Gastroesophageal sphincter (tissue), 4 donors: ENCODE measurements around the gene GJA9. TPM values are rescaled to one million over a fixed set of nuclear protein-coding genes. Genes with fewer than 3 reads are reported as not detected.

Source experiments
- ATAC-seq: fragments of 150-250 bp; one replicate; pipeline ENCODE4 v1.9.1; 2016; ENCODE audit warnings: mild to moderate bottlenecking, moderate library complexity
- H3K27ac ChIP-seq, 4 donors: fragments of 200-600 bp; sonication (generic) in 3 of 4; 1 replicate in 3 of 4; 2 replicates in 1 of 4; pipeline ENCODE4 v1.5.1; 2016 to 2019
- H3K27me3 ChIP-seq: fragments of 200-600 bp; sonication (generic); one replicate; pipeline ENCODE4 v1.5.1; 2019
- H3K36me3 ChIP-seq, 2 donors: fragments of 200-600 bp; sonication (generic); one replicate each; pipeline ENCODE4 v1.5.1; 2019; ENCODE audit warnings: control low read depth in 1 of 2
- H3K4me1 ChIP-seq, 3 donors: fragments of 200-600 bp; sonication (generic); 1 replicate in 2 of 3; 2 replicates in 1 of 3; pipeline ENCODE4 v1.5.1; 2016 to 2019; ENCODE audit warnings: control low read depth in 2 of 3
- H3K4me3 ChIP-seq, 2 donors: fragments of 200-600 bp; sonication (generic); one replicate each; pipeline ENCODE4 v1.5.1; 2019; ENCODE audit warnings: mild to moderate bottlenecking in 1 of 2, moderate library complexity in 1 of 2
- H3K9me3 ChIP-seq, 3 donors: fragments of 200-600 bp; sonication (generic); one replicate each; pipeline ENCODE4 v1.5.1; 2017 to 2019; ENCODE audit warnings: control low read depth in 2 of 3
- EP300 ChIP-seq: sonication (generic); formaldehyde crosslinking; IDR thresholded peaks from one replicate; pipeline ENCODE4 v1.6.1; 2017; ENCODE audit warnings: antibody characterized with exemption, mild to moderate bottlenecking
- POLR2A ChIP-seq, 2 donors: fragments of 450-650 bp; IDR thresholded peaks; one replicate each; pipeline ENCODE4 v1.6.1; 2017; ENCODE audit warnings: antibody characterized with exemption in 2 of 2, mild to moderate bottlenecking in 2 of 2, moderate library complexity in 1 of 2
- POLR2AphosphoS5 ChIP-seq: sonication (generic); formaldehyde crosslinking; IDR thresholded peaks from one replicate; pipeline ENCODE4 v1.6.1; 2017; ENCODE audit warnings: antibody characterized with exemption
- WGBS, 2 donors: methylation state at CpG; one replicate each; pipeline ENCODE4 v1.1.5; 2018; ENCODE audit warnings: low coverage in 1 of 2; 5-methylcytosine and 5-hydroxymethylcytosine counted together
- total RNA-seq, 4 donors: library from RNA; depleted of rRNA; stranded (reverse); fragments of >200 nt; gene quantifications; one replicate each; pipeline ENCODE4 v1.1.0, GENCODE V29; 2016
- TF ChIP-seq, protein P1 (sequence below), 4 experiments: fragments of 200-600 bp in 2 of 4; fragments of 450-650 bp in 2 of 4; sonication (generic) in 1 of 4; IDR thresholded peaks; one replicate each; pipeline ENCODE4 v1.5.1; 2017 to 2019; ENCODE audit warnings: antibody characterized with exemption in 4 of 4, mild to moderate bottlenecking in 2 of 4, moderate library complexity in 2 of 4

Gene GJA9
- total RNA-seq, 4 donors from 2014 or later, result not detected

DNA sequence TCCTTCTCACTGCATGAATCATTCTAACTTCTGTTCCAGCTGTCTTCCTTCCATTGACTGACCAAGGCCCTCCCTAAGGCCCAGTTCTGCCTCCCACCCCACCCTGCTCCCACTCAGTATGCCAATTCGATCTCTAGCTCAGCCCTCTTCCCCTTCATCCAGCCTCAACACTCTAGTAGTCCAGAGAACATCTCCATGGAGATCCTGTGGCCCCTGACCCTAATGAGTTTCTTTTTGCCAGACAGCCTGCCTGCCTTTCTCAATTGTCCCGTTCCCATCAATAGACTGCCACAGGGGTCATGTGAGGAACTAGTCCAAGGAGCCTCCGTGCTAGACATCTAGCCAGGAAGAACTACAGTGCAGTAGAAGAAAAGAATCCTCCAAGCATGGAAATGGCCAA is 48.2 kb downstream of the GJA9 start:
- H3K4me1 ChIP-seq, result peaks cover 0 to 22% (median 0%) of the 10 kb centered on the region in 3 donors
- H3K9me3 ChIP-seq, result no peaks in the 10 kb centered on the region
- no peak for ATAC-seq
- no peak for TF ChIP-seq POLR2A (IDR thresholded peaks at IDR 0.05)
- TF ChIP-seq POLR2AphosphoS5, result no peak
- TF ChIP-seq, protein P1, sequence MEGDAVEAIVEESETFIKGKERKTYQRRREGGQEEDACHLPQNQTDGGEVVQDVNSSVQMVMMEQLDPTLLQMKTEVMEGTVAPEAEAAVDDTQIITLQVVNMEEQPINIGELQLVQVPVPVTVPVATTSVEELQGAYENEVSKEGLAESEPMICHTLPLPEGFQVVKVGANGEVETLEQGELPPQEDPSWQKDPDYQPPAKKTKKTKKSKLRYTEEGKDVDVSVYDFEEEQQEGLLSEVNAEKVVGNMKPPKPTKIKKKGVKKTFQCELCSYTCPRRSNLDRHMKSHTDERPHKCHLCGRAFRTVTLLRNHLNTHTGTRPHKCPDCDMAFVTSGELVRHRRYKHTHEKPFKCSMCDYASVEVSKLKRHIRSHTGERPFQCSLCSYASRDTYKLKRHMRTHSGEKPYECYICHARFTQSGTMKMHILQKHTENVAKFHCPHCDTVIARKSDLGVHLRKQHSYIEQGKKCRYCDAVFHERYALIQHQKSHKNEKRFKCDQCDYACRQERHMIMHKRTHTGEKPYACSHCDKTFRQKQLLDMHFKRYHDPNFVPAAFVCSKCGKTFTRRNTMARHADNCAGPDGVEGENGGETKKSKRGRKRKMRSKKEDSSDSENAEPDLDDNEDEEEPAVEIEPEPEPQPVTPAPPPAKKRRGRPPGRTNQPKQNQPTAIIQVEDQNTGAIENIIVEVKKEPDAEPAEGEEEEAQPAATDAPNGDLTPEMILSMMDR (IDR thresholded peaks at IDR 0.05), result no peak
- 20 to 21% methylated on average over 1 of the region's 3 CpGs for WGBS, 2 donors
- no peaks in the 10 kb centered on the region for H3K27me3 ChIP-seq
- H3K36me3 ChIP-seq, result peaks cover 0 to 10% of the 10 kb centered on the region in 2 donors
- H3K27ac ChIP-seq, result no peak overlapping the region
- no peak overlapping the region for H3K4me3 ChIP-seq

GRCh38 chr1:38832370-38832734 is 49.0 kb downstream of the GJA9 start:
- Histone ChIP-seq H3K4me3 (no peak overlapping the region), H3K9me3 (no peaks in the 10 kb centered on the region), H3K36me3 (peaks cover 0 to 4% of the 10 kb centered on the region in 2 donors), H3K27me3 (no peaks in the 10 kb centered on the region), H3K27ac (no peak overlapping the region), H3K4me1 (peaks cover 0 to 22% (median 0%) of the 10 kb centered on the region in 3 donors)
- WGBS, 2 donors, result 67 to 83% methylated on average over 1 to 3 of the region's 3 CpGs
- no peak for ATAC-seq
- TF ChIP-seq EP300 (no peak), POLR2AphosphoS5 (no peak), POLR2A (IDR thresholded peaks at IDR 0.05) (no peak)
- TF ChIP-seq, protein P1 (IDR thresholded peaks at IDR 0.05), result no peak

DNA sequence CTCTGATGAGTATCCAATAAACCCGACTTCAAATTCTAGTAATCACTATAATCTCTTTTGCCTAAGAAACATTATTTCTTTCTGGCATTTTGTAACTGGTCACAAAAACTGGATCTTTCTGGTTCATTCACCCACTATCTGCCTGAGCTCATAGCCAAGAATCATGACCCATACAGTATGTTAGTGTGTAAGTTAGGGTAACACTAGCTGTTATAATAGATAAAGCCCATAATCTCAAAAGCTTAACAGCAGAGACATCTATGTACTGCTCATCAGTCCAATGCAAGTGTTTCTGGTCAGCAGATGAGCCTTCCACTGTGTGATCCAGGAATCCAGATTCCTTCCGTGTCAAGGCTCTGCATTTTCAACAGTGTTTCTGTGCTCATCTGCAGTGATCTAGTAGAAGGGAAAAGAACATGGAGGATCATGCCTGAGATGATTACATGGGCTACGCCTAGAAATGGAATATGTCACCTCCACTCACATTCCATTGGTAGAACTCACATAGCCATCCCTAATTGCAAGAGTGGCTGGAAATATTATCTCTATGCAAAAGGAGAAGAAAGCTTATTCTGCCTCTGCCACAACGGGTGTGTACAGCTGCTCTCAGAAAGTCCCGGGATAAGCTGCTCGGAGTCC is 49.5 kb downstream of the GJA9 start:
- no peak overlapping the region for H3K4me3 ChIP-seq
- no peak overlapping the region for H3K27ac ChIP-seq
- 67 to 96% methylated on average over 5 to 6 of the region's 6 CpGs for WGBS, 2 donors
- H3K9me3 ChIP-seq, result no peaks in the 10 kb centered on the region
- H3K36me3 ChIP-seq, result no peaks in the 10 kb centered on the region
- no peaks in the 10 kb centered on the region for H3K27me3 ChIP-seq
- TF ChIP-seq POLR2A (IDR thresholded peaks at IDR 0.05) (no peak), POLR2AphosphoS5 (no peak), EP300 (no peak)
- TF ChIP-seq, protein P1 (IDR thresholded peaks at IDR 0.05), result no peak
- ATAC-seq, result no peak
- peaks cover 0 to 22% (median 0%) of the 10 kb centered on the region in 3 donors for H3K4me1 ChIP-seq

DNA sequence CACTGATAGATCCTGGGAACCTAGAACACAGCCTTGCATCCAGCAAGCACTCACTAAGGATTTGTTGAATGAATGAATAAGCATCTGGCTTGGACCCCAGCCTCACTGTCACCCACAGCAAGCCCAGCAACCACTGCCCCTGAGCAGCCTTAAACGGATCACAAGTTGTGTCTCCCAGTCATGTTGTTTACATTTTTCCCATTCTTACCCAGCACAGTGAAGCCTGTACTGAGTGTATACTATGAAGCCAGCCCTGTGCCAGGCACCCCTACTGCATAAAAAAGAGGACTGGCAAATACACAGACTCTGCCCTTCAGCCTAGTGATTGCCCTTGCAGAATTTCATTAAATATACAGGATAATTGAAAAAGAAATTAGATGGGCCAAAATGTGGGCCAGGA is 52.0 kb downstream of the GJA9 start:
- H3K27ac ChIP-seq, result peak overlapping the region in 1 of 4 donors; percentile 20
- H3K4me3 ChIP-seq, result no peak overlapping the region
- peak; percentile 48 for ATAC-seq
- no peaks in the 10 kb centered on the region for H3K36me3 ChIP-seq
- H3K4me1 ChIP-seq, result peaks cover 0 to 18% (median 0%) of the 10 kb centered on the region in 3 donors
- H3K9me3 ChIP-seq, result no peaks in the 10 kb centered on the region
- TF ChIP-seq, protein P1 (IDR thresholded peaks at IDR 0.05), result no peak
- TF ChIP-seq POLR2AphosphoS5, result no peak
- no peak for TF ChIP-seq EP300
- TF ChIP-seq POLR2A (IDR thresholded peaks at IDR 0.05), result no peak
- no CpG with 5 or more reads among the region's 1 CpG for WGBS, 2 donors
- H3K27me3 ChIP-seq, result no peaks in the 10 kb centered on the region

DNA sequence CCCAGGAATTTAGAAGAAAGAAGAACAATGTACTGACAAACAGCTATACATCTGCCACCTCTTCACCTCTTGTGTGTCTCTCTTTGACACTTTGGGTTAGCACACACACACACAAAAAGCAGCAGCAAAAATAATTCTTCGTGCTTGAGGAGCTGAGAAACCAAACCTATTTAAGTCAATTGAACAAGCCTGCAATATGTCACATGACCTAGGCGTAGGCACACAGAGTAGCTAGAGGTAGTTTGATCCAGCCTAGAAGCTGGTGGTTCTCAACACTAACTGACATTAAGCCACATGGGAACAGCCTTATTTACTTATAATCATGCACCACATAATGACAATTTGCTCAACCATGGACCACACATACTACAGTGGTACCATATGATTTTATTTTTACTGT is 54.1 kb downstream of the GJA9 start:
- Histone ChIP-seq H3K36me3 (no peaks in the 10 kb centered on the region), H3K27ac (no peak overlapping the region), H3K27me3 (peaks cover 8% of the 10 kb centered on the region), H3K9me3 (no peaks in the 10 kb centered on the region), H3K4me3 (no peak overlapping the region), H3K4me1 (peaks cover 0 to 14% (median 0%) of the 10 kb centered on the region in 3 donors)
- ATAC-seq, result no peak
- 70 to 80% methylated on average over 1 to 2 of the region's 2 CpGs for WGBS, 2 donors
- TF ChIP-seq POLR2A (IDR thresholded peaks at IDR 0.05) (no peak), POLR2AphosphoS5 (no peak), EP300 (no peak)
- TF ChIP-seq, protein P1 (IDR thresholded peaks at IDR 0.05), result no peak
